OCI-LY3 (cell line): ENCODE results near the gene GAS7.

Experiments
- H2AFZ ChIP-seq: fragments of 200-600, 300-600 bp; shearing (Covaris generic); 2 replicates; pipeline ENCODE4 v1.6.0; 2014; ENCODE audit warnings: antibody characterized with exemption, low read depth, low read length
- H3K27ac ChIP-seq: fragments of 200-600, 300-600 bp; sonication (generic); 2 replicates; pipeline ENCODE4 v1.5.1; 2014; ENCODE audit warnings: mild to moderate bottlenecking, low read length, moderate library complexity, mixed read lengths
- H3K27me3 ChIP-seq: fragments of 200-600, 300-600 bp; sonication (generic); 2 replicates; pipeline ENCODE4 v1.6.1; 2014; ENCODE audit warnings: low read depth, low read length, mixed read lengths
- H3K36me3 ChIP-seq: fragments of 200-600, 300-600 bp; sonication (generic); replicated peaks from 2 replicates; pipeline ENCODE3; 2014; ENCODE audit warnings: low read depth, low read length, mixed read lengths
- H3K4me1 ChIP-seq: fragments of 300-600, 200-600 bp; sonication (generic); 2 replicates; pipeline ENCODE4 v1.6.1; 2014; ENCODE audit warnings: low read length, mixed read lengths
- H3K4me2 ChIP-seq: fragments of 200-600, 300-600 bp; sonication (generic); 2 replicates; pipeline ENCODE4 v1.6.1; 2014; ENCODE audit warnings: low read length, mixed read lengths
- H3K4me3 ChIP-seq: fragments of 300-600, 200-600 bp; sonication (generic); 2 replicates; pipeline ENCODE4 v1.5.1; 2014; ENCODE audit warnings: antibody characterized with exemption, mild to moderate bottlenecking, low read length, moderate library complexity
- H3K79me2 ChIP-seq: fragments of 300-600, 200-600 bp; shearing (Covaris generic); 2 replicates; pipeline ENCODE4 v1.6.1; 2014; ENCODE audit warnings: mild to moderate bottlenecking, low read length, mixed read lengths
- H3K9ac ChIP-seq: fragments of 300-600, 200-600 bp; shearing (Covaris generic); 2 replicates; pipeline ENCODE4 v1.6.0; 2014; ENCODE audit warnings: mild to moderate bottlenecking, low read length, moderate library complexity
- H3K9me3 ChIP-seq: fragments of 200-600, 300-600 bp; shearing (Covaris generic); 2 replicates; pipeline ENCODE4 v1.6.1; 2014; ENCODE audit warnings: low read length, mixed read lengths; ENCODE audit not compliant: insufficient read depth
- H4K20me1 ChIP-seq: fragments of 200-600, 300-600 bp; sonication (generic); 2 replicates; pipeline ENCODE4 v1.6.1; 2016; ENCODE audit warnings: low read length, mixed read lengths; ENCODE audit not compliant: insufficient read depth
- CTCF ChIP-seq: fragments of 200-600, 300-600 bp; sonication (generic); IDR thresholded peaks from 2 replicates; pipeline ENCODE4 v1.5.1; 2014; ENCODE audit warnings: antibody characterized with exemption, low read length, low read depth
- EZH2phosphoT487 ChIP-seq: fragments of 200-600 bp; shearing (Covaris generic); IDR thresholded peaks from 2 replicates; pipeline ENCODE4 v1.6.1; 2018; ENCODE audit warnings: antibody characterized with exemption, mixed run types, low read depth

Gene GAS7

GRCh38 chr17:10115536-10115932 lies 82.9 kb downstream of the GAS7 start:
- Histone ChIP-seq H3K4me3 (no peak overlapping the region), H4K20me1 (no peaks in the 10 kb centered on the region), H3K9ac (no peak overlapping the region), H3K4me2 (no peak overlapping the region), H3K27ac (no peak overlapping the region), H3K79me2 (no peaks in the 10 kb centered on the region), H3K9me3 (no peaks in the 10 kb centered on the region), H3K36me3 (no peaks in the 10 kb centered on the region), H3K27me3 (no peaks in the 10 kb centered on the region), H2AFZ (no peak overlapping the region), H3K4me1 (no peaks in the 10 kb centered on the region)
- TF ChIP-seq CTCF (no peak), EZH2phosphoT487 (no peak)

- H3K4me3 ChIP-seq = no peak overlapping the region
- no peaks in the 10 kb centered on the region for H3K79me2 ChIP-seq
- no peak overlapping the region for H2AFZ ChIP-seq
- no peak for TF ChIP-seq CTCF
- no peak for TF ChIP-seq EZH2phosphoT487
- H3K4me2 ChIP-seq = no peak overlapping the region
- no peak overlapping the region for H3K27ac ChIP-seq
- no peaks in the 10 kb centered on the region for H3K4me1 ChIP-seq
- H3K36me3 ChIP-seq = no peaks in the 10 kb centered on the region
- no peaks in the 10 kb centered on the region for H3K27me3 ChIP-seq
- H3K9me3 ChIP-seq = no peaks in the 10 kb centered on the region
- H3K9ac ChIP-seq = no peak overlapping the region
- no peaks in the 10 kb centered on the region for H4K20me1 ChIP-seq
These were observed 83.4 kb downstream of the GAS7 start for GRCh38 chr17:10114931-10115535.

- no peaks in the 10 kb centered on the region for H3K79me2 ChIP-seq
- H2AFZ ChIP-seq = no peak overlapping the region
- no peak overlapping the region for H3K4me3 ChIP-seq
- H3K9ac ChIP-seq = no peak overlapping the region
- no peaks in the 10 kb centered on the region for H3K4me1 ChIP-seq
- no peak overlapping the region for H3K4me2 ChIP-seq
- H3K9me3 ChIP-seq = no peaks in the 10 kb centered on the region
- no peaks in the 10 kb centered on the region for H4K20me1 ChIP-seq
- TF ChIP-seq CTCF = no peak
- TF ChIP-seq EZH2phosphoT487 = no peak
- H3K27me3 ChIP-seq = no peaks in the 10 kb centered on the region
- H3K36me3 ChIP-seq = no peaks in the 10 kb centered on the region
- H3K27ac ChIP-seq = no peak overlapping the region
These were observed 85.4 kb downstream of the GAS7 start for GRCh38 chr17:10112962-10113361.

DNA sequence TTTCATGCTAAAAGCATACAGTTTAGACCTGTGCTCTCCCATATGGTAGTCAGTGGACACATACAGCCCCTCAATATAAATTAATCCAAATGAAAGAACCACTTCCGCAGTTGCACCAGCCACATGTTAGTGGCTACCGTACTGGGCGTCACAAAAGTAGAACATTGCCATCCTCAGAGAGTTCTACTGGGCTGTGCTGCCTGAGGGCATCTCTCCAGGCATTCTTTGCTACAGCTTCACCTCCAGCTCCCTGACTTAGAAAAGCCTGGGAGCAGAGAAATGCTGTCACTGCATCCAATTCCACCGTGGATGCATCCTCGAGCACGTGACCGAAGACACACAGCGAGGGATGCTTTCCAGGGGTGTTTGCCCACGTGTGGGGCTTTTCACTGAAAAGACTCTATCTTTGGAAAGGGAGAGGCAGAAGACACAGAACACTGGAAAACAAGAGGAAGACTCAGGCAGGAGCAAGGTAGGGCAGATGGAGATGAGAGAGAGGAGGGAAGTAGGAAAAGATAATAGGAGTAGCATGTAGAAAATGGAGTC lies 86.4 kb downstream of the GAS7 start:
- no peaks in the 10 kb centered on the region for H3K27me3 ChIP-seq
- no peak for TF ChIP-seq EZH2phosphoT487
- no peak for TF ChIP-seq CTCF
- no peak overlapping the region for H2AFZ ChIP-seq
- no peak overlapping the region for H3K4me2 ChIP-seq
- H3K9me3 ChIP-seq = no peaks in the 10 kb centered on the region
- H4K20me1 ChIP-seq = no peaks in the 10 kb centered on the region
- no peak overlapping the region for H3K9ac ChIP-seq
- no peak overlapping the region for H3K27ac ChIP-seq
- H3K36me3 ChIP-seq = no peaks in the 10 kb centered on the region
- H3K79me2 ChIP-seq = no peaks in the 10 kb centered on the region
- H3K4me3 ChIP-seq = no peak overlapping the region
- H3K4me1 ChIP-seq = no peaks in the 10 kb centered on the region
